Measurements from ENCODE around the gene PPP1CC. TPM values are rescaled to one million over a fixed set of nuclear protein-coding genes. Genes with fewer than 3 reads are reported as not detected.

The PPP1CC gene
- 100 to 1,000 TPM in 1 of 2 donors, 10 to 100 TPM in 1; 64.7 to 104 TPM for total RNA-seq

DNA sequence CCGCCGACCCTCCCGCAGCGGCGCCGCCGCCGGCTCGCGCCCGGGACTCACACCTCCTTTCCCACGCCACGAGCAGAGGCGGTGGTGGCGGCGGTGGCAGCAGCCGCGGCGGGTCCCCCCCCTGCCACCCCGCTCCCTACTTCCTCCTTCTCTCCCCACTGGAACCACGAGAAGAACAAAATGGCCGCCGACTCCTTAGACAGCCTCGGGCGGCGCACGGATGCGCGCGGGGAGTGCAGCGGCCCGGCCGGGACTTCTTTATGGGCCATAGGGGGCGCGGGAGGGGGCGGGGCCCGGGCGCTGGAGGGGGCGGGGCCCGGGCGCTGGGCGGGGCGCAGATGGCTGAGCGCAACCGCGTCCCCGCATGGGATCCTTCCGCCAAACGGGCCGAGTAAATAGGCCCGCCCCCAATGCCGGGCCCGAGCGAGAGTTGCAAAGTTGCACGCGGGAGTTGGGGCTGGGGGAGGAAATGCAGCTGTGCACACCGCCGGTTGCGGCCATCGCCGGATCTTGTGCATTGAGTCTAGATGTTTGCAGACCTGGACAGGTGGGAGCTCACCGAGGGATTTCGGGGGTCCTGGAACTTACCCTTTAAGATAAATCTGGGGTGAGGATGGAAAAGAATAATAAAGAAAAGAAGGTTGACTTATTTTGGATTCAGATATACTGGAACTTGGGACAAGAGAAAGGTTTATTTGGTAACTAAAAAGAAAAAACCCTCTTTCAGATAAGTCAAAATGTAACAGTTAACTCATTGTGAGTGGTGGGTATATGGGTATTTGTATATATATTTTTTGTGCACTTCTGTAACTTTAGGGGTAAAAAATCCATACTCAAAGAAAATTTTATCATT, at the start of gene PPP1CC:
Gene PPP1CC, minus strand, starts transcription at position 174 of the 853 bp plus-strand sequence. CDS start 184 bp downstream, outside the sequence.

DNA sequence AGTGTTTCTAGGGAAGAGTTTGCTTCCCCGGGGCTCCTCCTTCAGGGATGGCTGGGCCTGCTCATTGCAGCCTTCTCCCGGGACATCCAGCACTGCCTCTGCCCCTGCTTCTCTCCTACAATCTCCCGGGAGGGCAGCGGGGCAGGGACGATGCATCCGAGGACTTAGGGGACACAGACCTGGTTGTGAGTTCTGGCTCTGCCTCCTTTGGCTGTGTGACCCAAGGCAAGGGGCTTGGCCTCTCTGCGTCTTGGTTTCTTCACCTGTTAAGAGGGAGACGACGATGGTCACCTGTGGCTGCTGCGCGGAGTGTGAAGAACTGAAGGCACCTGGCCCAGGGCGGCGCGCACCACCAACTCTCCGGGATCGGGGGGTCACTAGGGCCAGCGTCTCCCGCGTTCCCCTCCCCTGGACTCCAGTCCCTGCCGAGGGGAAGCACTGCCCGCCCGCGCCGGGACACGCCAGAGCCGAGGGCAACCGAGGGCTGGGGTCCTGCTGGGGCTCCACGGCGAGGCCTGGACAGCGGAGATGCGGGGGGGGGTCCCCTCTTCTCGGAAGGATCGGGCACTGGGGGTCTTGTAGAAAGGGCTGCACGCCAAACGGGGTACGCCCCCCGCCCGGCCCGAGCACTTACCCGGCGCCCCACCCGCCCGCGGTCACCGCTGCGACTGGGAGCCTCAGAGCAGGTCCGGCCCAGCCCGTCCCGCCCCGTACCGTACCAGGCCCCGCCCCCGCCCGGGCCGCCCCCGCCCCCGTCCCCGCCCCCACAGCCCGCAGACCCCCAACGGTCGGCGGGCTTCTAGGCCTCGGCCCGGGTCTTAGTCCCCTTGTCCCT, 54.0 kb downstream of the PPP1CC start, which contains the start of gene HVCN1:
Gene HVCN1, minus strand, starts transcription at position 670 of the 835 bp plus-strand sequence. CDS start 5,870 bp downstream, outside the sequence.

Other genes with a start within 250 kb of the PPP1CC start
- gene VPS29, start 240.8 kb downstream of the PPP1CC start, total RNA-seq = 10 to 100 TPM; 54.4 to 86.6 TPM
- gene RAD9B, start 240.6 kb downstream of the PPP1CC start, total RNA-seq = under 1 TPM; 0.34 to 1.00 TPM
- gene PPTC7, start 159.6 kb downstream of the PPP1CC start, total RNA-seq = 10 to 100 TPM in 1 of 2 donors, 1 to 10 TPM in 1; 8.9 to 13.0 TPM
- 10 to 100 TPM; 20.6 to 55.1 TPM for gene TCTN1, start 128.8 kb downstream of the PPP1CC start, total RNA-seq
- gene HVCN1, start 53.8 kb downstream of the PPP1CC start, total RNA-seq = under 1 TPM; 0.34 to 0.67 TPM
- gene CCDC63, start 104.1 kb upstream of the PPP1CC start, total RNA-seq = not detected
- not detected for gene MYL2, start 177.7 kb upstream of the PPP1CC start, total RNA-seq